ENCODE results near the gene VTA1.

DNA sequence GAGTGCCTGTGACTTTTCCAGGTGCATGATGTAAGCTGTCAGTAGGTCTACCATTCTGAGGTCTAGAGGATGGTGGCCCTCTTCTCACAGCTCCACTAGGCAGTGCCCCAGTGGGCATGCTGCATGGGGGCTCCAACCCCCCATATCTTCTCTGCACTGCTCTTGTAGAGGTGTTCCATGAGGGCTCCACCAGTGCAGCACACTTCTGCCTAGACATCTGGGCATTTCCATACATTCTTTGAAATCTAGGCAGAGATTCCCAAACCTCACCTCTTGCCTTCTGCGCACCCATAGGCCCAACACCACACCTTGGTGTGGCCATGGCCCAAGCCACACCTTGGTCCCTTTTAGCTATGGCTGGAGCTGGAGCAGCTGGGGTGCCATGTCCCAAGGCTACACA is 66.3 kb downstream of the VTA1 start:
- TF ChIP-seq, protein P1, sequence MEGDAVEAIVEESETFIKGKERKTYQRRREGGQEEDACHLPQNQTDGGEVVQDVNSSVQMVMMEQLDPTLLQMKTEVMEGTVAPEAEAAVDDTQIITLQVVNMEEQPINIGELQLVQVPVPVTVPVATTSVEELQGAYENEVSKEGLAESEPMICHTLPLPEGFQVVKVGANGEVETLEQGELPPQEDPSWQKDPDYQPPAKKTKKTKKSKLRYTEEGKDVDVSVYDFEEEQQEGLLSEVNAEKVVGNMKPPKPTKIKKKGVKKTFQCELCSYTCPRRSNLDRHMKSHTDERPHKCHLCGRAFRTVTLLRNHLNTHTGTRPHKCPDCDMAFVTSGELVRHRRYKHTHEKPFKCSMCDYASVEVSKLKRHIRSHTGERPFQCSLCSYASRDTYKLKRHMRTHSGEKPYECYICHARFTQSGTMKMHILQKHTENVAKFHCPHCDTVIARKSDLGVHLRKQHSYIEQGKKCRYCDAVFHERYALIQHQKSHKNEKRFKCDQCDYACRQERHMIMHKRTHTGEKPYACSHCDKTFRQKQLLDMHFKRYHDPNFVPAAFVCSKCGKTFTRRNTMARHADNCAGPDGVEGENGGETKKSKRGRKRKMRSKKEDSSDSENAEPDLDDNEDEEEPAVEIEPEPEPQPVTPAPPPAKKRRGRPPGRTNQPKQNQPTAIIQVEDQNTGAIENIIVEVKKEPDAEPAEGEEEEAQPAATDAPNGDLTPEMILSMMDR (IDR thresholded peaks at IDR 0.05), result no peak
- TF ChIP-seq POLR2A (IDR thresholded peaks at IDR 0.05), result no peak
